8988T (cell line): ENCODE data around the gene KNSTRN.

Experiments
- DNase-seq: peaks from one replicate; pipeline ENCODE4 v3.0.0; 2011

Gene KNSTRN, protein sequence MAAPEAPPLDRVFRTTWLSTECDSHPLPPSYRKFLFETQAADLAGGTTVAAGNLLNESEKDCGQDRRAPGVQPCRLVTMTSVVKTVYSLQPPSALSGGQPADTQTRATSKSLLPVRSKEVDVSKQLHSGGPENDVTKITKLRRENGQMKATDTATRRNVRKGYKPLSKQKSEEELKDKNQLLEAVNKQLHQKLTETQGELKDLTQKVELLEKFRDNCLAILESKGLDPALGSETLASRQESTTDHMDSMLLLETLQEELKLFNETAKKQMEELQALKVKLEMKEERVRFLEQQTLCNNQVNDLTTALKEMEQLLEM

DNA sequence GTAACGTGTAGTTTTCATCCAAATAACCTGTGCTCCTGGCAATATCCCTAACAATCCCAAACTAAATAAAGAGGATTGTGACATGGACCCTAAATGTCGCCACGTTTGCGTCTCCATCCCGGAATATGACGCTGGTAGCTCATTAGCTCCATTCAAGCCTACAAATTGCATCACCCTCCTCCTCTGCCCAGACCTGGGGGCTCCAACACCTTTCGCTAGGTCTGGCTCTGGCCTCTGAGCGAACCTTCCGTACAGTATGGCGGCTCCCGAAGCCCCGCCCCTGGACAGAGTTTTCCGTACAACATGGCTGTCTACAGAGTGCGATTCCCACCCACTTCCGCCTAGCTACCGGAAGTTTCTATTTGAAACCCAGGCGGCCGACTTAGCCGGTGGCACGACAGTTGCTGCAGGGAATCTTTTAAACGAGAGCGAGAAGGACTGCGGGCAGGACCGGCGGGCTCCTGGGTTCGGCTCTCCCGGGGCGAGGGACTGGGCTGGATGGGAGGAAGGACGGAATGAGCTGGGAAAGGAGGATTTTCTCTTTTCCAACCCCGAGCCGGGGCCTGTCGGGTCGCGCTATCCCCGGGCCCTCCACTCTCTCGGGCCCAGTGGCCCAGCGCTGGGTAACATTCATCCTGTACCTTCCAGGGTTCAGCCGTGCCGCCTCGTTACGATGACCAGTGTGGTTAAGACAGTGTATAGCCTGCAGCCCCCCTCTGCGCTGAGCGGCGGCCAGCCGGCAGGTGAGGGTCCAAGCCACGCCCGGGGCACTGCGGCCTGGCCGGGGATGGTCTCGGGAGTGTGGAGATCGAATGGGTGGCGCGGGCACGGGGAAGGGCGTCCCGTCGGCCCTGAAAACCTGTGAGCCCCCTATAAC lies at the start of gene KNSTRN:
Gene KNSTRN (plus strand): TSS at position 142 of the 877 bp plus-strand sequence. CDS start 115 bp downstream, at position 257.
- DNase-seq: peak; percentile 64

DNA sequence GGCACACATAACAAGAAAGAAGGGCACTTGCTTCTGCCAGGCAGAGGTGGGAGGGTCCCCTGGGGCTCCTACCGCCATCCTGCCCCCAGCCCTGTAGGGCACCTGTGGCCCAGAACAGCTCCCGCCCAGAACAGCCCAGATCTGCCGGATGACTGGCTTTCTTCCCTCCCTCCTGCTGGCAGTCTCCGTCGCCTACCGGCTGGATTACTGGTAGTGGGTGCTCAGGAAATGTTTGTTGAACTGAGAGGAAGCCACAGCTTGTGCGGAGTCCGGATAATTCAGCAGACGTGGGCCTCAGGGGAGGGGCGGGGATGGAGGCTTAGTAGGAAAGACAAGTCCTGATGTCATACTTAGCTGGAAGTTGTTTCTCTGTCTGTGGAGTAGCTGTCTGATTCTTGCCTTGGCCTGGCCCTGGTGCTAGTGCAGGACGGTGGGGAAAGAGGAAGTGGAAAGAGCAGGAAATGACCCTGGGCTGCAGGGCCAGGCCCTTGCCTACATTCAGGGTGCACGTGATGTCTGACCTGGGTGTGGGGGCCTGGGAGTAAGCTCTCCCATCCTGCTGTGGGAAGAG lies 48.5 kb upstream of the KNSTRN start:
- DNase-seq: no peak

DNA sequence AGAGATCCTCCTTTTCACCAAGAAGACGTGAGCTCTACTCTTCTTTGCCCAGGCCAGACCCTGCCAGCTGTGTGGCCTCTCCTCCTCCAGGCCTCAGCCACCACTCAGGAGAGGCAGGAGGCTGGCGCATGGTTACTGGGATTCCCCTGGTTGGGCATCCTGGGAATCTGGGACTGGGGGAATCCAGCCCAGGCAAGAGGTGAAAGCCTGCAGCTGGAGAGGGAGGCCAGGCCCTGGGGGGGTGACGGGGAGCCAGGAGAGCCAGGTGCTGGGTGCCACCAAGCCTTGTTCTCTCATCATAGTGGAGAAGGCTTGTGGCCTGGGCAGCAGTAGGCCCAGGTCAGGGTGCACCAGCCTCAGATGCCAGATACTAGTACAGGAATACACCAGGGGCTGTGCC lies 48.0 kb upstream of the KNSTRN start:
- no peak for DNase-seq

DNA sequence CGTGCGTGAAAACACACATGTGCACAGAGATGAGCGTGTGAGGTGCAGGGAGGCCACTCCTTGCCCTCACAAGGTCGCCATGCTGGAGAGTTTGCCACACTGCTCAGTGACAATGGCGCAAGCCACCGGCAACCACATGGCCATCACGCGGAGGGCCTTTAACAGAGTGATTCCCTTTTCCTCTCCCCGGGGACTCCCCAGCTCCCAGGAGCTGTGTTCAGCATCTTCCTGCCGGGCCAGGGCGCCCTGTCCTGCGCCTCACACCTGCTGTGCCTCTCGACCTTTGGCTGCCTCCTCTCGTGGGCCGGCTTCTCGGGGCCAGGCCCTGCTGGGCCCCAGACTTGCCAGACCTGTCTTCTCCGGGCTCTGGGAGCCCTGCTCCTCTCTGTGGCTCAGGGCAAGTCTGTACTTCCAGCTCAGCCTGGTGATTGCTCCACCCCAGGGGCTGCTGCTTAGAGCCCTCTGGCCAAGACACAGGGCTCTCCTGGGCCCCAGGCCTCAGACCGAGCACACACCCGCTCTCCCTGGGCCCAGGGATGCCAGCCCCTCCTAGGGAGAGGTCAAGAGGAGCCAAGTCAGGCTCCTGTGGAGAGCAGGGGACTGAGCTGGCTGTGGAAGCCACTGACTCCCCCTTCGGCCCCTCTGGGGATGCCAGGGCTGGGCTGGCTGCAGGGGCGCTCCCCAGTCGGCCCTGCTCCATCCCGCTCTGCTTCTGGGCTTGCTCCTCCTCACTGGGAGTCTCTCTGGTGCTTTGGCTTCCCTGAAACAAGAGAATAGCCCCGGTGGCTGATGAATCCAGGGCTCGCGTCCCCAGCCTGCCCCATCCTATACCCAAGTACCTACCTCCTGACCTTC lies 47.4 kb upstream of the KNSTRN start:
- DNase-seq: no peak

DNA sequence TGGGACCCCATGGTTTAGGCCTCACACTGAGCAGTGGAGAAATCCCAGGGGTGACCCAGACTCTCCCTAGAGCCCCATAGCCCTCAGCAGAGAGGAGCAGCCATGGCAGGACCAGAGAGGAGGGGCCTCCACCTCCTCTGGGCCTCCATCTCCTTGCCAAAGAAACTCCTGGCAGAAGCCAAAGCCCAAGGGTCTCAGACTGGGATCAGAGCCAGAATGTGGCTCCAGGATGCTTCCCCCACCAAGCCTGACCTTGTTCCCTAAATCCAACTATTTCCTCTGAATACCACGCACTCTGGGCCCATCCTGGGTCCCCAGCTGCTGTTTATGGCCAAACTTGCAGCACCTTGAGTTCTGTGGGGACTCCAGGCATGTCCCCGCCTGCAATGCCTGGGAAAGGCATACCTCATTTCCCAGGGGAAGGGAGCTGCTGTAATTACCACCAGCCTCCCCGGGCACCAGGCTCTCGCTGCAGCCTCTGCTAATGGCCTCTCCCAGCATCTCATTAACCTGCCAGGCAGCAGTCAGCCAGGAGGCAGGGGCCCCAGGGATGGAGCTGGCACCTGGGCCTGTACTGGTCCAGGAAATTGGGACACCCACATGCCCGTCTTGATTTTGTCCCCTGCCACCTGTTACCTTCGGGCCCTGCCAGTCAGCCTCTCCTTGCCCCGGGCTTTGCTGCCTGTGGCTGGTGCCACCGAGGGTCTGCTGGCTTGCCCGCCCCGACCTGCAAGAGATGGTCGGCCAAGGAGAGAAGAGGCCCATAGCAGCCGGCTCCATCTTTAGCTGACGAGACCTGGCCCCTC lies 46.4 kb upstream of the KNSTRN start:
- no peak for DNase-seq

DNA sequence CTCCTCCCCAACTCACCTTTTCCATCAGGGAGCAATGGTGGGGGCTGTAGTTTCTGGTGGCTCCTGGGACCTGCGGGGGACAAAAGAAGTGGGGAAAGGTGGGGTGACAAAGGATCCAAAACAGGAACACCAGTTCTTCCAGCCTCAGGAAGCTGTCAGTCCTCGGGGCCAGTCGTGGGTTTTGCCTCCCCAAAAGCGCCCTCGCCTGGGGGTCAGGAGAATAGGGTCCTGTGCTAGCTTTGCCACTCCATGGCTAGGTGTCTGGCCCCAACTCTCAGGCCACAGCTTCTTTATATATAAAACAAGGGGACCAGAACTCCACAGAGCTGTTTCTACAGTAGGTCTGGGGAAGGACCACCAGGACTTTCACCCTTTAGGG lies 45.8 kb upstream of the KNSTRN start:
- DNase-seq: no peak

DNA sequence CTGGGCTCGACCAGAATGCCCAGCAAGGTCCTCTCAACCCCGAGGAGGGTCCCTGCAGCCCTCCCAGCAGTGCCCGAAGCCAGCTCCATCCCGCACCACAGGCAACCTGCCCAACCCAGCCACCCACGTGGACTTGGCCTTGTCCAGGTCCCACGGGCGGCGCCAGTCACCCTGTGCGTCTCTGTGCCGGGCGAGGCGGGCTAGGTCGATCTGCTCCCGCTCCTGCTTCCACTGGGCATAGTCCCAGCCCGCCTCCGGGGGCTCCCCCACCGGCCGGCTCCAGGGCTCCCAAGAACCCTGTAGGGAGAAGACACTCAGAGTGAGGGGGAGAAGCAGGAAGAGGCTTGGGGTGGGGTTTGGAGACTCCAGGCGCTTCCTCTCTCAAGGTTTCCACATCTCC lies 44.9 kb upstream of the KNSTRN start:
- DNase-seq: no peak

DNA sequence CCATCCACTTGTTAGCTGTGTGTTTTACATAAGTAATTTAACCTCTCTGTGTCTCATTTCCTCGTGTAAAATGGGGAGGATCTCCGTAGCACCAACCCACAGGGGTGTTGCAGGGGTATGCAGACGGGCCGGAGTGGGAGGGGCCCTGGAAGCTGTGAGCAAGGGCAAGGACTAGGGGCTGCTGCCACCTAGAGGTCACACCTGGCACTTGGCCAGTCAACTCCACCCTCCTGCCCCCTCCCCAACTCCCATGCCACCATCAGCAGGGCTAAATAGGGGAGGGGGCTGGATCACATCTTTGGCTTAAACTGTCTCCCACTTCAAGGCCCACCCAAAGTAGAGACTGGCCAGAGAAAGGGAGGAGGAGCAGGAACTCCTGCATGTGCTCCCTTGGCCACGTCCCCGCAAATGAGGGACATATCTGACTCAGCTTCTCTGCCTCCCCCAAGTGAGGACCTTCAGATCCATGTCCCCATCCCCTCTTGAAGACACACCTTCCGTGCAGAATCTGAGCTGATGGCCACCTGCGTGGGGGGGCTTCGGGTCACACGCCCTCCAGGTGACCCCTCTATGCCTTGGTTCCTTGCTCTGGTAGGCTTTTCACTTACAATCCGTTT lies 44.4 kb upstream of the KNSTRN start:
- peak; percentile 75 for DNase-seq

DNA sequence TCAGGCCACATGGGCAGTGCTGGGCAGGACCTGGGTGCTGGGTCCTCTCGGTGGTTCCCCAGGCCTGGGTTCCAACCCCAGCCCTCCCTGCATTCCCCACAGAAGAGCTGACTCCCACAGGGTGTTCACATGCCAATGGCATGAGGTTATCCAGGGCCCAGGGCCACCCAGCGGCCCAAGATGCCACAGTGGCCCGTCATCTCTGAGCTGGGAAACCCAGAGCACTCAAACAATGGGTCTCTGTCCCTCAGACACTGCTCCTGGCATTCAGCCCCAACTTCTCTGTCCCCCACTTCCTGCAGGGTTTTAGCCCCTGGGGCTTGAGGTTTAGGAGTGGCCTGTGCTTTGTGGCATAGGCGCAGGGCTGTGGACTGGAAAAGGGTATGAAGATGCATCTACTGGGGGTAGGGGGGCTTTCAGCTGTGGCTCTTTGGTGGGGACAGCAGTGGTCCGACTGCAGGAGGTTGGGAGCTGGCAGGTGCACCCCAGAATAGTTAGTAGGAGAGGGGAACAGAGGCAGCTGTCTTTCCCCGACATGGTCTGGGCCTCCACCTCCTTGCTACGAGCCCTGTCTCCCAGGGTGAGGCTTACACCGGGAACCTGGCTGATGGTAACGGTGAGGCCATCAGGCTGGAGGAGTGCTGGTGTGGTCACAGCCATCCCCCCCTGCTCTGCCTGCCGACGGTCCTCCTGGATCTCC lies 43.5 kb upstream of the KNSTRN start:
- peak; percentile 70 for DNase-seq

DNA sequence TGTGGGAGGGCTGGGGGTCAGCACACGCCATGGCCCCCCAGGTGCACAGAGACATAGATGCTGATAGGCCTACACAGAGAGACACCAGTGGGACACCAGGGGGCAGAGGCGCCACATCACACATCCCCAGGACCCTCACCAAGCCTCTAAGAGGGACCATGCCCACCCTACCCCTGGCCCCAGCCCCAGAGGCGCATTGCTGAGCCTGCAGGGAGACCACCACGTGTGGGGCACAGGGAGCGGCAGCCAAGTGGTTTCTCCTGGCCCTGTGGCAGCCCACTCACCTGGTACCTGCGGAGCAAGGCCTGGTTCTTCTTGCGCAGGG lies 42.9 kb upstream of the KNSTRN start:
- DNase-seq: no peak

DNA sequence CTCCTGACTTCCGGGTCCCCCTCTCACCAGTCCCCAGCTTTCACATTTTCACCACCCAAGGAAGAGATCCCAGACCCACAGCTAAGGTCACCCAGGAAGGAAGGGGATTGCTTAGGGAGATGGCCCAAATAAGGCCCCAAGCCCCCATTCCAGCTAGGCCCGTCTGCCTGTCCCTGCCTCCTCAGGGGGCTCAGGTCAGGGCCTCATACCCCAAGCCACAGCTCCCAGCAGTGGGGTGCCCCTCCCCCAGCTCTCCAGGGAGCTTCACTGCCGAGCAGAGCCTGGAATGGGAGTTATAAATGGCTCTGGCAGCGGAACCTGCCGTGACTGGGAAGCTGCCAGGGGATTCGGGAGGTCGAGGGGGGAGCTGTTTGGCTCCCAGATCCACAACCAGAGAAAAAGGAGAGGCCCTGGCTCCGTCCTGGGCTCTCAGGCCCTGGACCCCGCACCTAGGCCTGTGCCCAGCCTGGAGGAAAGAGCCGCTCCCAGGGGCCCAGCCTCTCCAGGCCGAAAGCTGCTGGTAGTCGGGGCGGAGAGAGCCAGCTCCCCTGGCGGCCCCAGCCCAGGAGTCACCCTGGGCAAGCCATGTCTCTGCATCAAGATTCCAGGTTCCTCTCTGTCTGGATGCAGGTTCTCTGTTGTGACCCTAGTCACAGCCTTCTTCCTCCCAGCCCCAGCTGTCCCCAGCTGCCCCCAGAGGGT lies 42.3 kb upstream of the KNSTRN start:
- DNase-seq: no peak

DNA sequence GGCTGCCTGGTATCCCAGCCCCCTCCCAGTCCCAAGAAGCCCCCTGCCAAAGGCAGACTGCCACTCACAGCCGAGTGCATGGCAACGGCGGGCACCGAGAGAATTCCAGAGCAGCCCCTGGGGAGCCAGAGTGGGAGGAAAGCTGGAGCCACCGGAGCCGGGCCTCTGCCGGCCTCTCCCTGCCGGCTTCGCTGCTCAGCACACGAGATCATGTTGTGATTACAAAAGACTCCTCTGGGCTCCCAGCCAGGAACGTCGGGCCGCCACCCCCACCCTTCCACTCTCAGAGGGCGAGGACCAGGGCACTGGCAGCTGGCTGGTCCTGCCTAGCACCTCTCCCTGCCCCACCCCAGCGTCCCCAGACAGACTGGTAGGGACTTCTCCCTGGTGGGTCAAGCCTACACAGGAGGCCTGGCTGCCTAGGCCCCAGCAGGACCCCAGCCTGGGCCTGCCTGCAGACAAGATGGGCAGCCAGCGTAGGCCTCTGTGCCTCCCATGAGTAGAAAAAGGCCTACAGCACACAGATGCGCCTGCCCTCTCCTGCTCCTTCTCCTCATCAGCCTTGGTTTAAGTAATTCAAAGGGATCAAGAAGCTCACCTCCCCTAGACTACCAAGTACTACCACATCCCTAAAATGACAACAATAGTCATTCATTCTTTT lies 41.7 kb upstream of the KNSTRN start, which contains the start of gene CCDC9B:
Gene CCDC9B (minus strand): TSS at position 200 of the 661 bp plus-strand sequence. CDS start 120 bp downstream, at position 80.
- no peak for DNase-seq

DNA sequence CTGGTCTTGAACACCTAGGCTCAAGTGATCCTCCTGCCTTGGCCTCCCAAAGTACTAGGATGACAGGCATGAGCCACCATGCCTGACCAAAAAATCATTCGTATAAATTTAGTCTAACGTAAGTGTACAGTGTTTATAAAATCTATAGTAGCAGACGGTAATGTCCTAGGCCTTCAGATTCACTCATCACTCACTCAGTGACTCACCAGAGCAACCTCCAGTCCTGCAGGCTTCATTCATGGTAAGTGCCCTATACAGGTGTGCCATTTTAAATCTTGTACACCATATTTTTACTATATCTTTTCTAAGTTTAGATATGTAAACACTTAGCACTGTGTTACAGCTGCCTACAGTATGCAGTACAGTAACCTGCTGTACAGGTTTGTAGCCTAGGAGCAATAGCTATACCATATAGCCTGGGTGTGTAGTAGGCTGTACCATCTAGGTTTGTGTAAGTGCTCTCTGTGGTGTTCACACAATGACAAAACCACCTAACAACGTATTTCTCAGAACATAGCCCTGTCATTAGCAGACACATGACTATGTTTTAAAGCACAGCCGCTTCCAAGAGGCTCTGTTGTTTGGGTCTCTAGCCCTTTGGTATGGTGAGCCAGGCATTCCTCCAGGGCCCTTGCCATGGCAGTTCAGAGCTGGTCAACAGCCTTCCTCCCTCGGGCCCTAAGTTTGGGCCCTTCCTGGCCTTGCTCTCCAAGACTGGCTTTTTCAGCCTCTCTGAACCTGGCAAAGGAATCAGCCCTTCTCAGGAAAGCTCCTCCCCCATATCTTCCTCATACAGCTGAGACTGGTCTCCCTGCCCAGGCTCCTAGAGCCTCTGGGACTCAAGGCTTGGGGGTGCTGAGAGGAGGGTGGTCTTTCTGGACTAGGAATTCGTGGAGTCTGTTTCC lies 39.9 kb upstream of the KNSTRN start:
- no peak for DNase-seq

DNA sequence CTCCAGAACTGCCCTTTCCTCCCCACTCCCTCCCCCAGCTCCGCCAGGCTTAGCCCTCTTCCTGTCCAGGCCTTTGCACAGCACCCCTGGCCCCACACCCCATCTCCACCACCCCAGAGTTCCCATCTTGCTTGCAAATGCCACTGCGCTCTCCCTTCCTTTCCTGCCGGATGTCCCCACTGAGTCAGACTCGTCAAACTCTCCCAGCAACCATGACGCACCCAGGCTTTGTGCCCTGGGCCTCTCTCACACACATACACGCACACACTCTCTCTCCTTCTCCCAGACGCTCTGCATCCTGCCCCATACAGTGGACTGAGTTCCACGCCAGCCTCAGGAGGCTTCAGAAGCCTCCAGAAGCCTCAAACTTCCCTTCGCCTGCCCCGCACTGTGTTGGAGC lies 39.0 kb upstream of the KNSTRN start:
- peak; percentile 64 for DNase-seq

DNA sequence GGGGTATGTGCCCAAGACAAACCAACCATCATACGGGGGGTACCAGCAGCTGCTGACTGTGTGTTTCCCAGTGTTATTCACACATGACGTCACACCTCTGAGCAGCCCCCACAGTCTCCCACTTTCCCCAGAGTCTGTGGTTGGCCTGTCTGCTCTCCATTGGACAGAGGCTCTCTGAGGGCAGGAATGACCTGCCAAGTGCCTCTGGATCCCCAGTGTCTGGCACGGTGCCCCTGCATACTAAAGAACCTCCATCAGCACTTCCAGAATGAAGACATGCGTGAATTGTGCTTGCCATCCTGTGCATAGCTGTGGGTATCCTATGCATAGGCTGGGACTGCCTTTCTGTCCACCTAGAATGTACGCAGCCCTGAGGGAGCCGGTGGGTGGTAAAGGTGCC lies 38.3 kb upstream of the KNSTRN start:
- DNase-seq: no peak

DNA sequence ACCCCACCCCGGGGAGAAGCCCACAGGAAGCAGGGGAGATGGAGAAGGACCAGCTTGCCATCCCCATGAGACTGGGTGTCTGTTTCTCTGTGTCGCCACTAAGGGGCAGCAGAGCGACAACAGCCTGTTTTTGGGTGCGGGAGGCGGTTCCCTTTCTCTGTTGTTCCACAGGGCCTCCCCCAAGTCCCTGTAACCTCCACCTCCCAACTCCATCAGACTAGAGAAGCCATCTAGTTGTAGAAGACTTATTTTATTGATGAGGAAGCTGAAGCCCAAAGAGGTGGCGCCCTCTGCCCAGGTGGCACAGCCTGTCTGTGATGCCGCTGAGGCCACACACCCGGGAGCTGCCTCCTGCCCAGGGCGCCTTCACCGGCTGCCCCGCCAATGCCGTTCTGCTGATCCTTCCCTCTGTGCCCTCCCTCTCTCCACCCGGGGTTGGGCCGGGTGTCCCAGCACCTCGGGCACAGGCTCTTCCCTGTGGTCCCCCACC lies 37.8 kb upstream of the KNSTRN start:
- DNase-seq: peak; percentile 64

DNA sequence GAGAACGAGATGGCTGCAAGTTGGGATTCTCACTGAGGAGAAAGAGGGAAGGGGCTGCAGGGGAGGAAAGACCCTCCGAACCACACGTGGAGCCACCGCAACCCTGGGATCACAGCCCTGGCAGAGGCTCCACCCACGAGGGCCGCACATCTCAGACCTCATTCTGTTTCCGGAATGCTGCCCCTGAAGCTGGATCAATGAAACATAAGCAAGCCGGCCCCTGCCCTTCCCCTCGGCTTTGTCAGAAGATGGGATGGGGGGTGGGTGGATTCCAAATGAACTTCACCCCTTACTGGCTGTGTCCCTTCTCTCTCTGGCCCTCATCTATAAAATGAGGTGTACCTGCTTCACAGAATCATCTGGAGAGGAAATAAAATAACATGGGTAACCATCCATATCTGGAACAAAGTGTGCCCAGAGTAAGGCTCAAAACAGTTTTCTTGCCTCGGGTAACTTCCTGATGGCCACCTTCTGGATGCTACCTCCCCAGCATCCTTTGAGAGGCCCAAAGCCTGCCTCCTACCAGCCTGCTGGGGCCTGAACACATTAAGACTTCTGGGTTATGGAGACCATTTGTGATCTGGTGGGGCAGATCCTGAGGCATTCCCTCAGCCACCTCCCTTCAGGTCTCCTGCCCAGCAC lies 37.2 kb upstream of the KNSTRN start:
- DNase-seq: no peak
